ENCODE data around the gene BORA.
"Not testable (repeated sequence)": the region's sequence is repeated elsewhere in the genome, so short reads cannot be mapped to it uniquely, and the experiment has no call there.

The BORA gene

GRCh38 chr13:72774019-72774418, 46.3 kb downstream of the BORA start:
- no peak for DNase-seq

DNA sequence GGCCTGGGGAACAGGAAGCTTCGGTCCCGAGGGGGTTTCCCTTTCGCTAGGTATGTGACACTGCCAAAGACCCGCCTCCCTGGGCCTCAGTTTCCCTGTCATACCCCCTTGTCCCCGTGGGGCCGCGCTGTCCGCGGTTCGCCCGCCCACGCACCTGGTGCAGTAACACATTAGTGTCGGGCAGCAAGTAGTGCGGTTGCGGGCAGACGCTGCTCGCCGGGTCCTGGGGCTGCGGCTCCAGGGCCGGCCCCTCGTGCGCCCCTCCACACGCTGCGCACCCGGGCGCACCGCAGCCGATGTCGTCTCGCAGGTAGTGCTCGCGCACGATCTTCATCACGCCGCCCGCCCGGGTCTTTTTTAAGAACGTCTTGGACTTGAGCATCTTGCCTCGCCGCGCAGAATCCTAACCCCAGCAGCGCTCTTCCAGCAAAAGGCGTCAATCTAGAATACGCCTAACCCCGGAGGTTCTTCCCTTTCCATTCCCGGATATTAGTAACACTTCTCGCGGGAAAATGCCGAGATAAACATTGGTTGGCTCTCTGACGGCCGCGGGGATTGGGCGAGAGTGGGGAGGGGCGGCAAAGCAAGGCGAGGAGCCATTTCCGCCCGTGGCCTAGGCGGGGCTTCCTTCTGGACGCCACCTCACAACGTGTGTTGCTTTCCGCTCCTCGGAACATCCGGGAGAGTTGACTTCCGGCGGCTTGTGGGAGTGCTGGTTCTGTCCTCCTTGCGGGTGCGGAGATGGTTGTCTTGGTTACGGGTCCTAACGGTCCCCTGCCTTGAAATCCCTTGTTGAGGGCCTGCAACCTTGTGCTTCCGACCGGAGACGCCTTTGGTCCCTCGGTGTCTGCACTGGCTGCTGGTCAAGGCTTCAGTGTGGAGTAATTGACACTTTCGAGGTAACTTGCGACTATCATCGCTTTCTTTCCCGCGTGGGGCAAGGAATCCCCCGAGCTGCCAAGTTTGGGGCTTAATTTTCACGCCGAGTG, 54.0 kb downstream of the BORA start, which contains the start of the genes DIS3 and PIBF1:
Gene DIS3 (minus strand): TSS at position 450 of the 989 bp plus-strand sequence. CDS start 68 bp downstream, at position 382.
Gene PIBF1 (plus strand): TSS at position 683 of the 989 bp plus-strand sequence. CDS start 1,337 bp downstream, outside the sequence.
- peak; percentile 93 for DNase-seq

GRCh38 chr13:72782717-72783116, 55.0 kb downstream of the BORA start:
- DNase-seq = no peak

GRCh38 chr13:72784679-72785078, 57.0 kb downstream of the BORA start:
- DNase-seq = not testable (repeated sequence)

DNA sequence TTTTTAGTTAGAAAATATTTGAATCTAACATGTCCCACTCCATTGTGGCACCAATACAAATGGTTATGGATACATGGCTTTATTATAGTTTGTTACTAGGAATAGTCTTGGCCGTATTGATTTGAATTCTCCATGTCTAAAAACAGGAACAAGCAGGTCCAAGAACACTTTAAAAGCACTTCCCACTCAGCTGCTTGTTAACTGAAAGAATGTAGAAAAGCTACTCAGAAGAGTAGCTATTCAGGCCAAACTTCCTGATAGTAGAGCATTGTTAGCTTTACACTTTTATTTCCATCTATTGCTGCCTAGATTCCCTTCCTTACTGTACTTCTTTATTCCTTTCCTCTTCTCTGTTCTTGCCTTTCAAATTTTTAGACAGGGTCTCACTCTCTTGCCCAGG, 61.1 kb downstream of the BORA start:
- DNase-seq = no peak

- no peak for DNase-seq
Measured at GRCh38 chr13:72792640-72793039, 64.9 kb downstream of the BORA start.

- DNase-seq = no peak
Measured at GRCh38 chr13:72798817-72799216, 71.1 kb downstream of the BORA start.

DNA sequence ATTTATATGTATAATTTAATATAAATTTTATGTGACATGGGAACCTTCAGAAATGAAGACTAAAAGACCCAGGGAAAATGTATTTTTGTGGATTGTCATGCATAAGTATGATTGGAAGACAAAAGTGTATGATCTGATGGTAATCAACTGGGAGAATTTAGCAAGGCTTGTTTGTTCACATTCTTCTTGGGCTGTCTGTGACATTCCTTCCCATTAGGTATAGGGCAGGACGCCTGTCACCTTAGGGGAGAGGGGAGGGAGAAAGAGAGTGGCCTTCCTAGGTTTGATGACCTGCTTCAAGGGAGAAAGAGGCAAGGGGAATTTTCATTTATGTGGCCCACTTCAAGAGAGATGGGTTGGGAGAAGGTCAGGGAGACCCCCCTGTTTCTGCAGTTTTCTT, 76.6 kb downstream of the BORA start:
- DNase-seq = no peak

All from stimulated activated CD4-positive, alpha-beta T cell treated with anti-CD3 and anti-CD28 coated beads, Interleukin-12 subunit alpha, Interleukin-12 subunit beta, amount 100 ng/mL, for 4 hours (primary cell).